ENCODE measurements around the gene XYLT2. TPM values are rescaled to one million over a fixed set of nuclear protein-coding genes. Genes with fewer than 3 reads are reported as not detected.

The XYLT2 gene
- total and polyA plus RNA-seq, 2 of the 13 experiments (the other 11 are each of a cell fraction or from before 2014, with no cell fraction given), result 17.0 to 22.1 TPM

- TF ChIP-seq ETV5 (CRISPR knock-in tag; IDR thresholded peaks at IDR 0.05; ENCODE audit: borderline replicate concordance) (0 out of 2 replicates have a peak, but pooled peaks have one; percentile 29), AFF4 (CRISPR knock-in tag; IDR thresholded peaks at IDR 0.05) (no peak), MEIS2 (CRISPR knock-in tag; IDR thresholded peaks at IDR 0.05) (no peak), SPEN (CRISPR knock-in tag; IDR thresholded peaks at IDR 0.05; ENCODE audit: low read depth) (no peak; the same call in 1 of the 2 replicates), ZNF740 (CRISPR knock-in tag; IDR thresholded peaks at IDR 0.05) (no peak), ZNF687 (CRISPR knock-in tag; IDR thresholded peaks at IDR 0.05) (peak; percentile 52), ZKSCAN1 (IDR thresholded peaks at IDR 0.05; ENCODE audit: low read length) (no peak), ZNF446 (CRISPR knock-in tag; IDR thresholded peaks at IDR 0.05) (no peak), MTA1 (CRISPR knock-in tag; IDR thresholded peaks at IDR 0.05; ENCODE audit: borderline replicate concordance) (peak; percentile 71; the same call in 1 of the 2 replicates), ZNF709 (CRISPR knock-in tag; IDR thresholded peaks at IDR 0.05) (0 out of 2 replicates have a peak, but pooled peaks have one; percentile 23), ZNF773 (CRISPR knock-in tag; IDR thresholded peaks at IDR 0.05; ENCODE audit: borderline replicate concordance) (no peak), ZNF589 (CRISPR knock-in tag; conservative IDR thresholded peaks at IDR 0.05) (no peak), ZNF576 (CRISPR knock-in tag; IDR thresholded peaks at IDR 0.05) (no peak), SP5 (CRISPR knock-in tag; IDR thresholded peaks at IDR 0.05; ENCODE audit: borderline replicate concordance, low read depth) (peak; percentile 69), ZMYM3 (CRISPR knock-in tag; IDR thresholded peaks at IDR 0.05) (no peak), ZNF225 (CRISPR knock-in tag; IDR thresholded peaks at IDR 0.05) (peak; percentile 55; the same call in 1 of the 2 replicates), MTA3 (CRISPR knock-in tag; IDR thresholded peaks at IDR 0.05) (no peak), CC2D1A (CRISPR knock-in tag; IDR thresholded peaks at IDR 0.05) (no peak), TBX3 (IDR thresholded peaks at IDR 0.05; ENCODE audit: borderline replicate concordance) (no peak)
- TF ChIP-seq, protein P1, sequence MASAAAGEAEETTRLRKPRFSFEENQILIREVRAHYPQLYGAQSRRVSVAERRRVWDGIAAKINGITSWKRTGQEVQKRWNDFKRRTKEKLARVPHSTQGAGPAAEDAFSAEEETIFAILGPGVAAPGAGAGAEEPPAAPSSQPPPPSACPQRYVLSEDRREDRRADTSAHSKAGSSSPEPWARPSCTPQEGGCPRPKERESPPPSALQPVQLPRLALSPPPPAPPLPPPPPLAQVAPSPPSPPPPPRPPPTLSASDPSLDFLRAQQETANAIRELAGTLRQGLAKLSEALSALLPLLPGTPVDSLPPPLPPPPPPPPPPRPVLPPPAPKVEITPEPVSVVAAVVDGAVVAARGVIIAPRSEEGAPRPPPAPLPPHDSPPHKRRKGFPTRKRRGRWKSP (CRISPR knock-in tag; IDR thresholded peaks at IDR 0.05), result 0 out of 2 replicates have a peak, but pooled peaks have one; percentile 58
Measured at GRCh38 chr17:50346313-50347116, 589 bp downstream of the XYLT2 start (continued).

All from HepG2 (cell line).